SH-SY5Y (cell line): ENCODE data around the gene AXDND1.

Source experiments
- GATA2 ChIP-seq: IDR thresholded peaks from 2 replicates; pipeline ENCODE4 v1.6.1; 2011; ENCODE audit warnings: mild to moderate bottlenecking, low read depth, low read length
- GATA3 ChIP-seq: IDR thresholded peaks from 2 replicates; pipeline ENCODE4 v1.6.1; 2011; ENCODE audit warnings: low read depth, mild to moderate bottlenecking, low read length, moderate library complexity

- no peak for TF ChIP-seq GATA2
- no peak for TF ChIP-seq GATA3
Measured at GRCh38 chr1:179365342-179366092, at the start of gene AXDND1.
